ENCODE results near the gene ZNF778.

ZNF778 gene

GRCh38 chr16:89195521-89196171, 21.9 kb upstream of the ZNF778 start:
- no peaks in the 10 kb centered on the region for H3K9me3 ChIP-seq (ENCODE audit: control insufficient read depth in 2 of 2, low read length in 2 of 2)
- no peak overlapping the region for H3K27ac ChIP-seq (ENCODE audit: low read depth in 2 of 2, low read length in 2 of 2)
- no peak overlapping the region for H3K4me3 ChIP-seq (ENCODE audit: low read length in 2 of 2)
- no peak overlapping the region for H3K9ac ChIP-seq (ENCODE audit: low read depth in 1 of 2, low read length in 2 of 2)
- peaks cover 16 to 23% of the 10 kb centered on the region in 2 donors for H3K27me3 ChIP-seq (ENCODE audit: control insufficient read depth in 2 of 2, insufficient read depth in 2 of 2, low read length in 2 of 2)
- peaks cover 0 to under 1% of the 10 kb centered on the region in 2 donors for H3K4me1 ChIP-seq (ENCODE audit: control insufficient read depth in 2 of 2, insufficient read depth in 2 of 2, low read length in 2 of 2)
- no peaks in the 10 kb centered on the region for H3K36me3 ChIP-seq (ENCODE audit: control insufficient read depth in 2 of 2, insufficient read depth in 2 of 2, low read length in 2 of 2)

- peaks cover 0 to 3% of the 10 kb centered on the region in 2 donors for H3K4me1 ChIP-seq (ENCODE audit: control insufficient read depth in 2 of 2, insufficient read depth in 2 of 2, low read length in 2 of 2)
- H3K27me3 ChIP-seq (ENCODE audit: control insufficient read depth in 2 of 2, insufficient read depth in 2 of 2, low read length in 2 of 2), result peaks cover 17 to 24% of the 10 kb centered on the region in 2 donors
- no peak overlapping the region for H3K9ac ChIP-seq (ENCODE audit: low read depth in 1 of 2, low read length in 2 of 2)
- H3K27ac ChIP-seq (ENCODE audit: low read depth in 2 of 2, low read length in 2 of 2), result no peak overlapping the region
- no peak overlapping the region for H3K4me3 ChIP-seq (ENCODE audit: low read length in 2 of 2)
- H3K36me3 ChIP-seq (ENCODE audit: control insufficient read depth in 2 of 2, insufficient read depth in 2 of 2, low read length in 2 of 2), result no peaks in the 10 kb centered on the region
- no peaks in the 10 kb centered on the region for H3K9me3 ChIP-seq (ENCODE audit: control insufficient read depth in 2 of 2, low read length in 2 of 2)
Measured at GRCh38 chr16:89197033-89197632, 20.4 kb upstream of the ZNF778 start.

- no peaks in the 10 kb centered on the region for H3K36me3 ChIP-seq (ENCODE audit: control insufficient read depth in 2 of 2, insufficient read depth in 2 of 2, low read length in 2 of 2)
- H3K27ac ChIP-seq (ENCODE audit: low read depth in 2 of 2, low read length in 2 of 2), result no peak overlapping the region
- H3K27me3 ChIP-seq (ENCODE audit: control insufficient read depth in 2 of 2, insufficient read depth in 2 of 2, low read length in 2 of 2), result peaks cover 17 to 29% of the 10 kb centered on the region in 2 donors
- H3K9ac ChIP-seq (ENCODE audit: low read depth in 1 of 2, low read length in 2 of 2), result no peak overlapping the region
- H3K4me3 ChIP-seq (ENCODE audit: low read length in 2 of 2), result no peak overlapping the region
- no peaks in the 10 kb centered on the region for H3K9me3 ChIP-seq (ENCODE audit: control insufficient read depth in 2 of 2, low read length in 2 of 2)
- H3K4me1 ChIP-seq (ENCODE audit: control insufficient read depth in 2 of 2, insufficient read depth in 2 of 2, low read length in 2 of 2), result peaks cover 0 to 3% of the 10 kb centered on the region in 2 donors
Measured at GRCh38 chr16:89197633-89198416, 19.7 kb upstream of the ZNF778 start.

GRCh38 chr16:89198417-89199240, 18.9 kb upstream of the ZNF778 start:
- Histone ChIP-seq H3K36me3 (ENCODE audit: control insufficient read depth in 2 of 2, insufficient read depth in 2 of 2, low read length in 2 of 2) (no peaks in the 10 kb centered on the region), H3K4me1 (ENCODE audit: control insufficient read depth in 2 of 2, insufficient read depth in 2 of 2, low read length in 2 of 2) (peaks cover 0 to 3% of the 10 kb centered on the region in 2 donors), H3K4me3 (ENCODE audit: low read length in 2 of 2) (no peak overlapping the region), H3K27ac (ENCODE audit: low read depth in 2 of 2, low read length in 2 of 2) (no peak overlapping the region), H3K9ac (ENCODE audit: low read depth in 1 of 2, low read length in 2 of 2) (no peak overlapping the region), H3K27me3 (ENCODE audit: control insufficient read depth in 2 of 2, insufficient read depth in 2 of 2, low read length in 2 of 2) (peaks cover 17 to 36% of the 10 kb centered on the region in 2 donors), H3K9me3 (ENCODE audit: control insufficient read depth in 2 of 2, low read length in 2 of 2) (no peaks in the 10 kb centered on the region)

- Histone ChIP-seq H3K4me3 (ENCODE audit: low read length in 2 of 2) (no peak overlapping the region), H3K36me3 (ENCODE audit: control insufficient read depth in 2 of 2, insufficient read depth in 2 of 2, low read length in 2 of 2) (no peaks in the 10 kb centered on the region), H3K9ac (ENCODE audit: low read depth in 1 of 2, low read length in 2 of 2) (no peak overlapping the region), H3K9me3 (ENCODE audit: control insufficient read depth in 2 of 2, low read length in 2 of 2) (no peaks in the 10 kb centered on the region), H3K27ac (ENCODE audit: low read depth in 2 of 2, low read length in 2 of 2) (no peak overlapping the region), H3K4me1 (ENCODE audit: control insufficient read depth in 2 of 2, insufficient read depth in 2 of 2, low read length in 2 of 2) (peaks cover 0 to 3% of the 10 kb centered on the region in 2 donors), H3K27me3 (ENCODE audit: control insufficient read depth in 2 of 2, insufficient read depth in 2 of 2, low read length in 2 of 2) (peaks cover 17 to 37% of the 10 kb centered on the region in 2 donors)
Measured at GRCh38 chr16:89199241-89200123, 18.0 kb upstream of the ZNF778 start.

- Histone ChIP-seq H3K4me3 (ENCODE audit: low read length in 2 of 2) (peak within 1 kb of the TSS in 1 of 2 donors; percentile 16), H3K36me3 (ENCODE audit: control insufficient read depth in 2 of 2, insufficient read depth in 2 of 2, low read length in 2 of 2) (no peaks in the 10 kb centered on the region), H3K9me3 (ENCODE audit: control insufficient read depth in 2 of 2, low read length in 2 of 2) (no peaks in the 10 kb centered on the region), H3K27ac (ENCODE audit: low read depth in 2 of 2, low read length in 2 of 2) (no peak within 1 kb of the TSS), H3K27me3 (ENCODE audit: control insufficient read depth in 2 of 2, insufficient read depth in 2 of 2, low read length in 2 of 2) (peaks cover 17 to 37% of the 10 kb centered on the region in 2 donors), H3K9ac (ENCODE audit: low read depth in 1 of 2, low read length in 2 of 2) (no peak within 1 kb of the TSS), H3K4me1 (ENCODE audit: control insufficient read depth in 2 of 2, insufficient read depth in 2 of 2, low read length in 2 of 2) (peaks cover 0 to 3% of the 10 kb centered on the region in 2 donors)
Measured at GRCh38 chr16:89200124-89200849, 17.2 kb upstream of the ZNF778 start, which contains the start of gene SLC22A31. TSS of gene SLC22A31 (minus strand) at chr16:89200537. CDS start at chr16:89200501, 36 bp downstream.

GRCh38 chr16:89200850-89201411, 16.6 kb upstream of the ZNF778 start:
- no peaks in the 10 kb centered on the region for H3K36me3 ChIP-seq (ENCODE audit: control insufficient read depth in 2 of 2, insufficient read depth in 2 of 2, low read length in 2 of 2)
- H3K9me3 ChIP-seq (ENCODE audit: control insufficient read depth in 2 of 2, low read length in 2 of 2), result no peaks in the 10 kb centered on the region
- H3K27me3 ChIP-seq (ENCODE audit: control insufficient read depth in 2 of 2, insufficient read depth in 2 of 2, low read length in 2 of 2), result peaks cover 17 to 37% of the 10 kb centered on the region in 2 donors
- no peak overlapping the region for H3K9ac ChIP-seq (ENCODE audit: low read depth in 1 of 2, low read length in 2 of 2)
- H3K4me3 ChIP-seq (ENCODE audit: low read length in 2 of 2), result peak overlapping the region in 1 of 2 donors; percentile 16
- peaks cover 0 to 3% of the 10 kb centered on the region in 2 donors for H3K4me1 ChIP-seq (ENCODE audit: control insufficient read depth in 2 of 2, insufficient read depth in 2 of 2, low read length in 2 of 2)
- no peak overlapping the region for H3K27ac ChIP-seq (ENCODE audit: low read depth in 2 of 2, low read length in 2 of 2)

GRCh38 chr16:89201439-89202377, 15.8 kb upstream of the ZNF778 start:
- peaks cover 17 to 37% of the 10 kb centered on the region in 2 donors for H3K27me3 ChIP-seq (ENCODE audit: control insufficient read depth in 2 of 2, insufficient read depth in 2 of 2, low read length in 2 of 2)
- H3K36me3 ChIP-seq (ENCODE audit: control insufficient read depth in 2 of 2, insufficient read depth in 2 of 2, low read length in 2 of 2), result no peaks in the 10 kb centered on the region
- H3K9ac ChIP-seq (ENCODE audit: low read depth in 1 of 2, low read length in 2 of 2), result no peak overlapping the region
- H3K4me3 ChIP-seq (ENCODE audit: low read length in 2 of 2), result peak overlapping the region in 1 of 2 donors; percentile 16
- peaks cover 0 to 3% of the 10 kb centered on the region in 2 donors for H3K4me1 ChIP-seq (ENCODE audit: control insufficient read depth in 2 of 2, insufficient read depth in 2 of 2, low read length in 2 of 2)
- H3K9me3 ChIP-seq (ENCODE audit: control insufficient read depth in 2 of 2, low read length in 2 of 2), result no peaks in the 10 kb centered on the region
- H3K27ac ChIP-seq (ENCODE audit: low read depth in 2 of 2, low read length in 2 of 2), result no peak overlapping the region
